ENCODE results near the gene DUSP2.

DUSP2 gene

GRCh38 chr2:96108541-96109360 is 36.5 kb downstream of the DUSP2 start:
- no peak for TF ChIP-seq L3MBTL2 (conservative IDR thresholded peaks at IDR 0.05)
- no peak for TF ChIP-seq ELF4 (IDR thresholded peaks at IDR 0.05)
- no peak for TF ChIP-seq FOXA1 (IDR thresholded peaks at IDR 0.05)
- no peak for TF ChIP-seq HDGF (IDR thresholded peaks at IDR 0.05; ENCODE audit: borderline replicate concordance)
- TF ChIP-seq LEF1 (IDR thresholded peaks at IDR 0.05; ENCODE audit: borderline replicate concordance): no peak
- TF ChIP-seq TARDBP (IDR thresholded peaks at IDR 0.05): no peak
- TF ChIP-seq FOXK2 (IDR thresholded peaks at IDR 0.05): no peak
- TF ChIP-seq CTBP1 (IDR thresholded peaks at IDR 0.05; ENCODE audit: borderline replicate concordance): no peak
- TF ChIP-seq FOXM1 (IDR thresholded peaks at IDR 0.05; ENCODE audit: borderline replicate concordance): no peak
- TF ChIP-seq BHLHE40 (IDR thresholded peaks at IDR 0.05; ENCODE audit: borderline replicate concordance): no peak
- TF ChIP-seq SUZ12 (IDR thresholded peaks at IDR 0.05): no peak
- no peak for TF ChIP-seq NFRKB (IDR thresholded peaks at IDR 0.05)
- no peak for TF ChIP-seq ARNT (IDR thresholded peaks at IDR 0.05)
- TF ChIP-seq SP1 (IDR thresholded peaks at IDR 0.05): no peak
- no peak for TF ChIP-seq ZNF384 (IDR thresholded peaks at IDR 0.05)
- no peak for TF ChIP-seq PKNOX1 (IDR thresholded peaks at IDR 0.05)
- ChIA-PET CTCF (interaction anchor here (0.8 to 1.6 kb wide), 3 partner anchors 8 to 116 kb away, joined by 3 to 5 read pairs (median 4); no protein-coding TSS in a partner anchor), POLR2A (no interaction called here)
- no peak for DNase-seq (ENCODE audit: extremely low spot score)

- POLR2A ChIA-PET: no interaction called here
These were observed 37.1 kb downstream of the DUSP2 start for GRCh38 chr2:96108151-96108540.

GRCh38 chr2:96107708-96108065 is 37.6 kb downstream of the DUSP2 start:
- no peak for DNase-seq (ENCODE audit: extremely low spot score)
- TF ChIP-seq PKNOX1 (IDR thresholded peaks at IDR 0.05): no peak
- TF ChIP-seq ARNT (IDR thresholded peaks at IDR 0.05): no peak
- ChIA-PET CTCF (interaction anchor here (1.6 kb wide), 1 partner anchor 115 kb away, joined by 4 read pairs; no protein-coding TSS in a partner anchor), POLR2A (no interaction called here)

More at GRCh38 chr2:96108151-96108540, 37.1 kb downstream of the DUSP2 start:
- CTCF ChIA-PET: interaction anchor here (0.8 to 1.6 kb wide), 3 partner anchors 9 to 116 kb away, joined by 3 to 5 read pairs (median 4); no protein-coding TSS in a partner anchor
- no peak for DNase-seq (ENCODE audit: extremely low spot score)
- TF ChIP-seq L3MBTL2 (conservative IDR thresholded peaks at IDR 0.05) (no peak), FOXK2 (IDR thresholded peaks at IDR 0.05) (no peak), FOXM1 (IDR thresholded peaks at IDR 0.05; ENCODE audit: borderline replicate concordance) (no peak), LEF1 (IDR thresholded peaks at IDR 0.05; ENCODE audit: borderline replicate concordance) (no peak), ARNT (IDR thresholded peaks at IDR 0.05) (no peak), TARDBP (IDR thresholded peaks at IDR 0.05) (no peak), SUZ12 (IDR thresholded peaks at IDR 0.05) (no peak), ZNF384 (IDR thresholded peaks at IDR 0.05) (no peak), HDGF (IDR thresholded peaks at IDR 0.05; ENCODE audit: borderline replicate concordance) (no peak), NFRKB (IDR thresholded peaks at IDR 0.05) (no peak)

- POLR2A ChIA-PET: no interaction called here
- no peak for DNase-seq (ENCODE audit: extremely low spot score)
- CTCF ChIA-PET: no interaction called here
- TF ChIP-seq PKNOX1 (IDR thresholded peaks at IDR 0.05) (no peak), ARNT (IDR thresholded peaks at IDR 0.05) (no peak), LEF1 (IDR thresholded peaks at IDR 0.05; ENCODE audit: borderline replicate concordance) (no peak), HDGF (IDR thresholded peaks at IDR 0.05; ENCODE audit: borderline replicate concordance) (no peak), FOXK2 (IDR thresholded peaks at IDR 0.05) (no peak), SUZ12 (IDR thresholded peaks at IDR 0.05) (no peak), FOXA1 (IDR thresholded peaks at IDR 0.05) (no peak), ZNF384 (IDR thresholded peaks at IDR 0.05) (no peak), CTBP1 (IDR thresholded peaks at IDR 0.05; ENCODE audit: borderline replicate concordance) (no peak), ELF4 (IDR thresholded peaks at IDR 0.05) (no peak), TARDBP (IDR thresholded peaks at IDR 0.05) (no peak), L3MBTL2 (conservative IDR thresholded peaks at IDR 0.05) (no peak), BHLHE40 (IDR thresholded peaks at IDR 0.05; ENCODE audit: borderline replicate concordance) (no peak), NFRKB (IDR thresholded peaks at IDR 0.05) (no peak)
These were observed 38.1 kb downstream of the DUSP2 start for GRCh38 chr2:96106991-96107707.

GRCh38 chr2:96105994-96106715 is 39.1 kb downstream of the DUSP2 start:
- CTCF ChIA-PET: no interaction called here
- POLR2A ChIA-PET: no interaction called here
- no peak for DNase-seq (ENCODE audit: extremely low spot score)
- no peak for TF ChIP-seq FOXM1 (IDR thresholded peaks at IDR 0.05; ENCODE audit: borderline replicate concordance)
- no peak for TF ChIP-seq NFRKB (IDR thresholded peaks at IDR 0.05)
- no peak for TF ChIP-seq ELF4 (IDR thresholded peaks at IDR 0.05)
- TF ChIP-seq LEF1 (IDR thresholded peaks at IDR 0.05; ENCODE audit: borderline replicate concordance): no peak
- TF ChIP-seq FOXK2 (IDR thresholded peaks at IDR 0.05): no peak
- no peak for TF ChIP-seq TARDBP (IDR thresholded peaks at IDR 0.05)
- TF ChIP-seq SUZ12 (IDR thresholded peaks at IDR 0.05): no peak

All from HEK293T (cell line).